Panc1 (cell line): Measurements from ENCODE around the gene ATP6V0E2.

ENCODE experiments used
- CTCF ChIP-seq: fragments of 450-650 bp; IDR thresholded peaks from 2 replicates; pipeline ENCODE4 v1.5.1; 2017; ENCODE audit warnings: mild to moderate bottlenecking
- POLR2AphosphoS5 ChIP-seq: IDR thresholded peaks from 2 replicates; pipeline ENCODE4 v1.6.1; 2012; ENCODE audit warnings: mild to moderate bottlenecking, low read depth, low read length, moderate library complexity
- TCF7L2 ChIP-seq: IDR thresholded peaks from 2 replicates; pipeline ENCODE4 v1.6.1; 2011; ENCODE audit warnings: mild to moderate bottlenecking, low read depth, low read length, inconsistent platforms

- TF ChIP-seq CTCF (no peak), TCF7L2 (no peak), POLR2AphosphoS5 (no peak)
These were observed 41.3 kb upstream of the ATP6V0E2 start for GRCh38 chr7:149832332-149833041.
